GM21360 (cell line): ENCODE data around the gene TBC1D3D.
"Not testable (repeated sequence)": the region's sequence is repeated elsewhere in the genome, so short reads cannot be mapped to it uniquely, and the experiment has no call there.

Experiments used
- ATAC-seq: cut with Tn5 transposase; IDR thresholded peaks from one replicate; pipeline ENCODE4 v1.9.1; 2021; ENCODE audit warnings: mild to moderate bottlenecking, moderate library complexity; ENCODE audit not compliant: unreplicated experiment

Gene TBC1D3D

DNA sequence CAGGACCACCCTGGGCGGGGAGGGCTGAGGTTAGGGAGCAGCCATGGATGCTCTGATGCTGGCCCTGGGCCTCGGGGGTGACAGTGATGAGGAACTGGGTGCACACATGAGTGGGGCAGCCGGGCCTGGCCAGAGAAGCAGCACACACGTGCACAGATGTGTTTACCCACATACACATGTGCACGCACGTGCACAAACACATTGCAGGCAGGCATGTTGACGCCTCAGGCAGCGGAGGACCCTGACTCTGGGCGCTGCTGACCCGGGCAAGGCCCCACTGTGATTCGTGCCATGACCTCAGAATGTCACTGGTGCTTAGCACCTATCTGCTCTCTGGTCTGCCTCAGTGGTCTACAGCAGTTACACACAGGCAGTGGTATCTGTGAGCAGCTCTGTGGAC is at the start of gene TBC1D3D:
Gene TBC1D3D, plus strand, starts transcription at position 301 of the 400 bp plus-strand sequence. CDS start 1,585 bp downstream, outside the sequence.
- ATAC-seq, result not testable (repeated sequence)

GRCh38 chr17:37988960-37989359 is 14.8 kb upstream of the TBC1D3D start, which contains the start of gene TBC1D3L:
Gene TBC1D3L, minus strand, starts transcription at chr17:37989060. Its CDS starts 1,540 bp downstream, at chr17:37987520.
- not testable (repeated sequence) for ATAC-seq
